HepG2 (cell line): ENCODE results near the gene NTMT1. TPM values are rescaled to one million over a fixed set of nuclear protein-coding genes. Genes with fewer than 3 reads are reported as not detected.

ENCODE experiments used
- CHD4 ChIP-seq: fragments of 200-600 bp; sonication (generic); IDR thresholded peaks from 2 replicates; pipeline ENCODE4 v1.7.0; 2017; ENCODE audit warnings: mild to moderate bottlenecking, low read length, borderline replicate concordance
- GPN1 ChIP-seq: sonication (generic); formaldehyde crosslinking; IDR thresholded peaks from 2 replicates; pipeline ENCODE4 v1.5.1; 2020; ENCODE audit warnings: missing genetic modification reagents, borderline replicate concordance
- HNRNPK ChIP-seq: fragments of 200-400 bp; formaldehyde crosslinking; IDR thresholded peaks from 2 replicates; pipeline ENCODE4 v1.6.1; 2018; ENCODE audit warnings: low read length, low read depth, moderate library complexity, mild to moderate bottlenecking; ENCODE audit not compliant: poor library complexity, severe bottlenecking
- MEF2D ChIP-seq: sonication (generic); formaldehyde crosslinking; IDR thresholded peaks from 2 replicates; pipeline ENCODE4 v1.5.1; 2020; ENCODE audit warnings: mild to moderate bottlenecking, missing genetic modification reagents
- MNT ChIP-seq: fragments of 450-650 bp; IDR thresholded peaks from 2 replicates; pipeline ENCODE4 v1.6.1; 2016
- NAIF1 ChIP-seq: sonication (generic); formaldehyde crosslinking; IDR thresholded peaks from 2 replicates; pipeline ENCODE4 v1.5.0; 2020; ENCODE audit warnings: mild to moderate bottlenecking, missing genetic modification reagents, borderline replicate concordance
- NFIC ChIP-seq: IDR thresholded peaks from 2 replicates; pipeline ENCODE4 v1.6.1; 2012; ENCODE audit warnings: mild to moderate bottlenecking, low read length, inconsistent platforms
- POGZ ChIP-seq: sonication (generic); formaldehyde crosslinking; IDR thresholded peaks from 2 replicates; pipeline ENCODE4 v1.4.0; 2020; ENCODE audit warnings: mild to moderate bottlenecking, missing genetic modification reagents
- SMC3 ChIP-seq: IDR thresholded peaks from 2 replicates; pipeline ENCODE4 v1.6.1; 2011; ENCODE audit warnings: low read length, improper control_type of control experiment
- YY1 ChIP-seq: IDR thresholded peaks from 2 replicates; pipeline ENCODE4 v1.6.1; 2011; ENCODE audit warnings: low read length, low read depth, moderate library complexity, mild to moderate bottlenecking; ENCODE audit not compliant: insufficient read depth, insufficient replicate concordance
- ZBTB39 ChIP-seq: sonication (generic); formaldehyde crosslinking; IDR thresholded peaks from 2 replicates; pipeline ENCODE4 v1.5.0; 2020; ENCODE audit warnings: missing genetic modification reagents
- ZFYVE20 ChIP-seq: sonication (generic); formaldehyde crosslinking; IDR thresholded peaks from 2 replicates; pipeline ENCODE4 v1.8.0; 2023; ENCODE audit warnings: low read depth, mild to moderate bottlenecking, moderate library complexity, missing genetic modification reagents, borderline replicate concordance
- ZNF205 ChIP-seq: IDR thresholded peaks from 2 replicates; pipeline ENCODE4 v1.6.1; 2018; ENCODE audit warnings: missing biosample characterization, missing genetic modification reagents
- ZNF225 ChIP-seq: sonication (generic); formaldehyde crosslinking; IDR thresholded peaks from 2 replicates; pipeline ENCODE4 v1.4.0; 2020; ENCODE audit warnings: mild to moderate bottlenecking, missing genetic modification reagents
- ZNF232 ChIP-seq: sonication (generic); formaldehyde crosslinking; IDR thresholded peaks from 2 replicates; pipeline ENCODE4 v1.4.0; 2020; ENCODE audit warnings: missing genetic modification reagents, borderline replicate concordance
- ZNF251 ChIP-seq: sonication (generic); formaldehyde crosslinking; IDR thresholded peaks from 2 replicates; pipeline ENCODE4 v1.9.0; 2021; ENCODE audit warnings: mild to moderate bottlenecking, missing genetic modification reagents
- ZNF280B ChIP-seq: sonication (generic); formaldehyde crosslinking; IDR thresholded peaks from 2 replicates; pipeline ENCODE4 v1.5.0; 2020; ENCODE audit warnings: missing genetic modification reagents, mild to moderate bottlenecking, borderline replicate concordance
- ZNF335 ChIP-seq: sonication (generic); formaldehyde crosslinking; IDR thresholded peaks from 2 replicates; pipeline ENCODE4 v1.4.0; 2020; ENCODE audit warnings: missing genetic modification reagents
- ZNF564 ChIP-seq: sonication (generic); formaldehyde crosslinking; IDR thresholded peaks from 2 replicates; pipeline ENCODE4 v1.8.1; 2023; ENCODE audit warnings: mild to moderate bottlenecking, missing genetic modification reagents
- ZNF572 ChIP-seq: sonication (generic); formaldehyde crosslinking; IDR thresholded peaks from 2 replicates; pipeline ENCODE4 v1.5.1; 2020; ENCODE audit warnings: mild to moderate bottlenecking, missing genetic modification reagents
- polyA plus RNA-seq, 8 experiments: library from polyadenylated mRNA; depleted of rRNA in 3 of 8; stranded (reverse) in 7 of 8; unstranded in 1 of 8; fragments of >200 nt; fragmentation: Illumina TruSeq in 4 of 8; extraction: Trizol in 4 of 8; gene quantifications; 2 replicates each; pipeline versions ENCODE4 v1.2.1 to v1.2.3, GENCODE V29; 2011 to 2016; ENCODE audit warnings: low read depth in 4 of 8, missing spikeins in 1 of 8, mixed read lengths in 1 of 8; ENCODE audit not compliant: insufficient read depth in 1 of 8
- total RNA-seq, 5 experiments: library from RNA; depleted of rRNA; stranded (reverse); fragments of >200 nt; fragmentation: Illumina TruSeq; extraction: Trizol; gene quantifications; 2 replicates each; pipeline ENCODE4 v1.2.3, GENCODE V29; 2016; ENCODE audit warnings: low read depth in 1 of 5
- TF ChIP-seq, protein P1 (sequence below): sonication (generic); formaldehyde crosslinking; IDR thresholded peaks from 2 replicates; pipeline ENCODE4 v1.4.0; 2020; ENCODE audit warnings: missing genetic modification reagents

NTMT1 gene
- total and polyA plus RNA-seq, 2 of the 13 experiments (the other 11 are each of a cell fraction or from before 2014, with no cell fraction given): 49.1 to 53.8 TPM

GRCh38 chr9:129606161-129607026 is 19.6 kb upstream of the NTMT1 start (continued):
- TF ChIP-seq NAIF1: no peak
- TF ChIP-seq ZNF280B (CRISPR knock-in tag): 0 out of 2 replicates have a peak, but pooled peaks have one; percentile 29
- TF ChIP-seq POGZ (CRISPR knock-in tag): no peak
- TF ChIP-seq, protein P1, sequence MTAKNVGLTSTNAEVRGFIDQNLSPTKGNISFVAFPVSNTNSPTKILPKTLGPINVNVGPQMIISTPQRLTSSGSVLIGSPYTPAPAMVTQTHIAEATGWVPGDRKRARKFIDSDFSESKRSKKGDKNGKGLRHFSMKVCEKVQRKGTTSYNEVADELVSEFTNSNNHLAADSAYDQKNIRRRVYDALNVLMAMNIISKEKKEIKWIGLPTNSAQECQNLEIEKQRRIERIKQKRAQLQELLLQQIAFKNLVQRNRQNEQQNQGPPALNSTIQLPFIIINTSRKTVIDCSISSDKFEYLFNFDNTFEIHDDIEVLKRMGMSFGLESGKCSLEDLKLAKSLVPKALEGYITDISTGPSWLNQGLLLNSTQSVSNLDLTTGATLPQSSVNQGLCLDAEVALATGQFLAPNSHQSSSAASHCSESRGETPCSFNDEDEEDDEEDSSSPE (CRISPR knock-in tag): peak; percentile 63
- TF ChIP-seq ZFYVE20: no peak
- TF ChIP-seq ZNF335 (CRISPR knock-in tag): peak; percentile 63; the same call in 1 of the 2 replicates
- TF ChIP-seq ZNF251: no peak
- TF ChIP-seq ZNF572 (CRISPR knock-in tag): no peak
- TF ChIP-seq ZBTB39 (CRISPR knock-in tag): no peak
- TF ChIP-seq SMC3: 0 out of 2 replicates have a peak, but pooled peaks have one; percentile 1
- TF ChIP-seq MNT: no peak
- TF ChIP-seq CHD4: no peak; the same call in 1 of the 2 replicates
- no peak for TF ChIP-seq NFIC
- TF ChIP-seq ZNF564: peak; percentile 47; the same call in 1 of the 2 replicates
- TF ChIP-seq GPN1 (CRISPR knock-in tag): no peak
- no peak; the same call in 1 of the 2 replicates for TF ChIP-seq ZNF232
- no peak for TF ChIP-seq HNRNPK
- 0 out of 2 replicates have a peak, but pooled peaks have one; percentile 59 for TF ChIP-seq ZNF225 (CRISPR knock-in tag)
- TF ChIP-seq YY1: no peak
- TF ChIP-seq ZNF205: peak; percentile 66; the same call in 1 of the 2 replicates
- TF ChIP-seq MEF2D (CRISPR knock-in tag): peak; percentile 75; the same call in 1 of the 2 replicates
